KBM-7 (cell line): ENCODE measurements around the gene BIRC5.

ENCODE experiments used
- DNase-seq: peaks from one replicate; pipeline ENCODE4 v3.0.0-alpha.2; 2015
- in situ Hi-C: fragments of 300-500 bp; cut with MboI; formaldehyde crosslinking; loops from 2 replicates; pipeline ENCODE4 v1.14.3; 2020; ENCODE audit warnings: low sequenced_read_pairs, low pct_unique_long_range_greater_than_20kb, mixed read lengths

BIRC5 gene

GRCh38 chr17:78235885-78236284 lies 21.8 kb downstream of the BIRC5 start:
- in situ Hi-C loops: no loop called here
- DNase-seq: no peak

- no peak for DNase-seq
- in situ Hi-C loops: no loop called here
Observed at GRCh38 chr17:78236362-78237127, 22.5 kb downstream of the BIRC5 start.

- in situ Hi-C loops: no loop called here
- DNase-seq: no peak
Observed at GRCh38 chr17:78237401-78238012, 23.5 kb downstream of the BIRC5 start.

GRCh38 chr17:78238823-78239488 lies 24.9 kb downstream of the BIRC5 start:
- in situ Hi-C loops: no loop called here
- DNase-seq: no peak

GRCh38 chr17:78239489-78239931 lies 25.5 kb downstream of the BIRC5 start:
- peak; percentile 58 for DNase-seq
- in situ Hi-C loops: no loop called here

GRCh38 chr17:78240012-78240655 lies 26.1 kb downstream of the BIRC5 start:
- in situ Hi-C loops: no loop called here

GRCh38 chr17:78240839-78241238 lies 26.8 kb downstream of the BIRC5 start:
- in situ Hi-C loops: no loop called here
- no peak for DNase-seq

More at GRCh38 chr17:78240012-78240655, 26.1 kb downstream of the BIRC5 start:
- no peak for DNase-seq

GRCh38 chr17:78241277-78242023 lies 27.4 kb downstream of the BIRC5 start:
- DNase-seq: no peak
- in situ Hi-C loops: no loop called here

GRCh38 chr17:78242024-78242742 lies 28.1 kb downstream of the BIRC5 start:
- DNase-seq: peak; percentile 80
- in situ Hi-C loops: no loop called here

GRCh38 chr17:78247304-78247703 lies 33.3 kb downstream of the BIRC5 start:
- DNase-seq: no peak
- in situ Hi-C loops: no loop called here

- in situ Hi-C loops: no loop called here
- DNase-seq: no peak
Observed at GRCh38 chr17:78248051-78248914, 34.2 kb downstream of the BIRC5 start.

GRCh38 chr17:78249074-78249817 lies 35.2 kb downstream of the BIRC5 start:
- no peak for DNase-seq
- in situ Hi-C loops: no loop called here

GRCh38 chr17:78249818-78250806 lies 36.1 kb downstream of the BIRC5 start:
- in situ Hi-C loops: no loop called here
- DNase-seq: no peak

- DNase-seq: peak; percentile 88
- in situ Hi-C loops: no loop called here
Observed at GRCh38 chr17:78250891-78251772, 37.1 kb downstream of the BIRC5 start.

GRCh38 chr17:78251773-78252103 lies 37.7 kb downstream of the BIRC5 start:
- in situ Hi-C loops: no loop called here

More at GRCh38 chr17:78251773-78252103, 37.7 kb downstream of the BIRC5 start:
- no peak for DNase-seq
